Measurements from ENCODE around the gene COPS3.

Gene COPS3

GRCh38 chr17:17280613-17281549 is at the start of gene COPS3:
TSS of gene COPS3 (minus strand) at chr17:17281246. CDS start at chr17:17281186, 60 bp downstream.
- peak; percentile 95 for DNase-seq

GRCh38 chr17:17328251-17328650 is 47.2 kb upstream of the COPS3 start:
- no peak for DNase-seq

DNA sequence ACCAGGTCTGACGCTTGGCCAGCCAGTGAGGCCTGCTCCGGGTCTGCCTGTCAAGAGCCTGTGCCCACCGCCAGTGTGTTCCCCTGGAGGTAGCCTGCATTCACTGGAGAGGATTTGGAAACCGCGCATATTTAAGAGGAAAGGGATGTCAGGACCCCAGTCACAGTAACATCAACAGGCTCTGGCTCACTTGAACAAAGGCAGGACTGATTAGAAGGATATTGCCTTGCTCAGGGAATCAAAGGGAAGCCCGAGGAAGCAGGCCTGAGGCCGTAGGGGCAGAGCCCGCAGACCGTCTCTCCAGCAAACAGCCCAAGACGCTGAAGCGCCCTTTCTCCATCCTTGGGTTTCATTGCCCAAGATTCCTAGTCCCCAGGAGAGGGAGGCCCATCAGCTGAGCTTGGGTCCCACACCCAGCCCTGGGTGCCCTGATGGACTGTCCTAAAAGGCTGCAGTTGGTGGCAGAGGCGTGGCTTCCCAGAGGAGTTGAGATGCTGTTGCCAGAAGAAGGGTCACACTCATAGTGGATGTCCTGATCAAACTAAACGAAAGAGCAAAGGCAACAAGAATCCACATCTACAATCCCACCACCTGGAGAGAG is 45.3 kb upstream of the COPS3 start:
- DNase-seq, result no peak

DNA sequence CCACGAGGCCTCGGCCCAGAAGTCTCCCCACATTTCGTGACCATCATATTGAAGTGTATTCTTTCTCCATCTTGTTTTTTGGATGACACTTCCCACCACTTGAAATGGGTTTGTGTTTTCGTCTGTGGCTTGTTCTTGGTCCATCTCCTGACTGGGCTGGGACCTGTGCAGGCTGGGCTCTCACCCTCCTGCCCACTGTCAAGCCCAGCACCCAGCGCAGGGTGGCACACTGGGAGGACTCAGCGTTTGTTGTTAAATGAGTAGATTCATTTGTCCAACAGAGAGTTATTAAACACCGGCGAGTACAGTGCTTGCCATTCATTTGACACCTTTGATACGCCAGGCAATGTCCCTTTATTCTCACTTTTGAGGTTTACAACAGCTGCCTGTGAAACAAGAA is 44.8 kb upstream of the COPS3 start:
- no peak for DNase-seq

GRCh38 chr17:17325228-17325627 is 44.2 kb upstream of the COPS3 start:
- no peak for DNase-seq

GRCh38 chr17:17324616-17325015 is 43.6 kb upstream of the COPS3 start:
- DNase-seq, result no peak

GRCh38 chr17:17322516-17323510 is 41.8 kb upstream of the COPS3 start:
- no peak for DNase-seq

DNA sequence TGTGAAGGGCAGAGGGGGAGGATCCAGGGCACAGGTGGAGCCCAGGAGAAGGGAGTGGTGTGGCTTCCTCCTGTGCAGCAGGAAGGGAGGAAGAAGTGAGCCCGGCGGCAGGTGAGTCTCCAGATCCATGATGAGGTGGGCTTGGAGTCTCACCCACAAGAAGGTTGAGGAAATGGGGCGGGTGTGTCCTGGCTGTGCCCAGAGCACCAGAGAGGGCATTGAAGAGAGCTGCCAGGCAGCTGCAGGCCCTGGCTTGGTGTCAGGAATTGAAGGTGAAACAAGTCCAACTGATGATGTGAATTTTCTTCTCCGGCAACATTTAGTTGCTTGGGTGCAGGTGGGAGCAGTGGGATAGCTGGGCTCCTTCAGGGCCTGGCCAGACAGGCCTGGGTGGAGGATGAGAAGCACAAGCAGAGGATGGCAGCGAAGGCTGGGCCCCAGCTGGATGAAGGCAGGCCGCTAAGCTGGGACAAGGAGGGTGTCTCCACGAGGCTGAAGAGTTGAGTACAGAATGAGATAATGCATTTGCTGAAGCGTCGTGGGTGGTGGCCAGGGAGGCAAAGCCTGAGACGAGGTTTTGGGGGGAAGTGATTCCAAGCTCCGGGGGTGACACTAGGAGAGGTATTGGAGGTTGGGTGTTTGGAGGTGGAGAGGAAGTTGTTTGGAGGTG is 40.4 kb upstream of the COPS3 start:
- no peak for DNase-seq

DNA sequence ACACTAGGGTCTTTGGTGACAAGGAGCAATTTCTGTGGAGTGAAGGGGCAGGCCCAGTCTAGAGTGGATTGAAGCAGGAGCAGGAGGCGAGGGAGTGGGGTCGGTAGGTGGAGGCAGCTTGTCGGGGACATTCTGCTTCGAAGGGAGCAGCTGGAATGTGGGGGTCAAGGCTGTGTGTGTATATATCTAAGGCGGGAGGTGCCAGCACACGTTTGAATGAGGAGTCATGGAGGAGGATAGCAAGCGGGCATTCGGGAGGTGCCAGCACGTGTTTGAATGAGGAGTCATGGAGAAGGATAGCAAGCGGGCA is 39.8 kb upstream of the COPS3 start:
- DNase-seq, result no peak

DNA sequence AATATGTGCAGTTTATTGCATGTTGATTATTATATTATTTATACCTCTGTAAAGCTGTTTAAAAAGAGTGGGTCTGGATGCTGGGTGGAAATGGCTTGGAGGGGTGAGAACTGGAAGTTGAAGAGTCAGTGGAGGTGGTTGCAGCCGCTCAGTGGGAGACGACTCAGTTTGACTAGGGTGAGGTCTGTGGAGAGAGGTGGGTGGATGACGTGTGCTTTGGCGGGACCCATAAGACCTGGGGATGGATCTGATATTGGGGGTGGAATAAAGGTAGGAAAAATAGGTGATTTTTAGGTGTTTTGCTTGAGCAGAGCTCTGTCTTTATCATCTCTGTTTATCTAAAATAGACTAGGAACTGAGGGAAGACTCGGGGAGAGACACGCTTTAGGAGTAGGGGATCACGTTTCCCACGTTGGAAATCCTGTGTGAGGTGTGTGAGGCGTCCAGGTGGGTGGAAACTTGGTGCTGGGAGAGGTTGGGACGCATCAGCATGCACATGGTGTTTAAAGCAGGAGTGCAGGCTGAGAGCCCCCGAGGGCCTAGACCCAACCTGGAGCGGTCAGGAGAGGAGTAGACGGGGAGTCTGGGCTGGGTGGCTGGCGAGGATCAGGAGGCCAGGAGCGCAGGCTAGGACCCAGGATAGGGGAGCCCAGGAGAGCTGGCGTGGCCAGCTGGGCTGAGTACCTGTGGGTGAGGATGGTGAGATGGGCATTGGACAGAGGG is 39.3 kb upstream of the COPS3 start:
- DNase-seq, result no peak

- no peak for DNase-seq
Measured at GRCh38 chr17:17315142-17315821, 34.2 kb upstream of the COPS3 start.

- DNase-seq, result no peak
Measured at GRCh38 chr17:17314501-17315071, 33.5 kb upstream of the COPS3 start.

DNA sequence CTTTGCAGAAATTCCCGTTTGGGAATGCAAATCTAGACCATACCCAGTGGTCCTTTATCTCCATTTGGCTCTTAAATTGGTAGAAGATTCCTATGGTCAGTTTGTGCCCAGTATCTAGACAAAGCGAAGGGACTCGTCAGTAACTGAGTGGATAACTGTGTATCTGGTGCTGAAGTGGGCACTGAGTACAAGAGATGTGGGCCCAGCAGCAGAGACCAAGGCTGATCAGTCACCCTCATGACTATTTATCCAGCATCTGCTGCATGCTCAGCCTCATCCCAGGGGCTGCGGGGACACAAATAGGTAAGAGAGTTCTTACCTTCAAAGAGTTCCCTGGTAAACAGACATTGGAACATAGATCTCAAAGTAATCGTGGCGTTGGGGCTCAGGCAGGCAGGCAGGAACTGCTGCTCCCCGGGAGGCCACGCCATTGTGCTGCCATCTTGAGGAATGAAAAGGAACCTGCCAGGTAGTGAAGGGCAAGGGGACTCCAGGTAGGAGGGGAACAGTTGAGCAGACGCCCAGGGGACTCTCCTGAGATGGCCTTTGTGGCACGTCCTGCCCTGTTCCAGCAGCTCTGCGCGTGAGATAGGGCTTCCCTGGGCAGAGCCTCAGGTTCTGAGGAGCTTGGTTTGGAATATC is 32.4 kb upstream of the COPS3 start:
- peak; percentile 48 for DNase-seq

DNA sequence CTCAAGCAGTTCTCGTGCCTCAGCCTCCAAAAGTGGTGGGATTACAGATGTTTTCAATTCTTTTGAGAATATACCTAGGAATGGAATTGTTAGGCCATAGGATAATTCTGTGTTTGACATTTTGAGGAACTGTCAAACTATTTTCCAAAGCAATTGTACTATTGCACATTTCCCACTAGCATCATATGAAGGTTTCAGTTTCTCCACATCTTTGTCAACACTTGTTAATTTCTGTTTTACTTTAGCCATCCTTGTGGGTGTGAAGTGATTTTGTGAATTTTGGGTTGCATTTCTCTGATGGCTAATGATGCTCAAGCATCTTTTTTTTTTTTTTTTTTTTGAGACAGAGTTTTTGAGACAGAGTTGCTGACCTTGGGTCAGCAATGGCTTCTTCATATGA is 28.3 kb upstream of the COPS3 start:
- DNase-seq, result no peak

DNA sequence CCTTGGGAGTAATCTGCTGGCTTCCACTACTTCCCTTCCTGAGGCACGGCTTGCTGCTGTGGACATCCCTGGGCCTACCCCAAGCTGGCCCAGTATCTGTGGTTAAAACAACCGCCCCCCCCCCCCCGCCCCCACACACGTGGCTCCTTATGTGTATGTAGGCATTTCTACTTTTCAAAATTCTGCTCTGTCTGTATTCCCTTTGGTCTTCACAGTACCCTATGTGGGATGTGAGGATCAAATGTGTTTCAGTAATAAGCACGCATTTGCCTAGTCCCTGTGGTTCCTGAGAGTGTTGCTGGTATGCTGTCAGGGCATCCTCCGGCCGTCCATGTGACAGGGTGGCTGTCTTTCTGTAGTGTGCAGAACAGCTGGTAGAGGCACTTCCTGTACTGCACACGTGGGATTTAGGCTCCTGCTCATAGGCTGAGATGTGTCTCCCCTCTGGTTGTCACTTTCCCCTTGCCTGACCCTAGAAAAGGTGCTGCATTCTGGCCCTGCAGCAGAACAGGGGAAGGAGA is 24.3 kb upstream of the COPS3 start:
- DNase-seq, result peak; percentile 47

DNA sequence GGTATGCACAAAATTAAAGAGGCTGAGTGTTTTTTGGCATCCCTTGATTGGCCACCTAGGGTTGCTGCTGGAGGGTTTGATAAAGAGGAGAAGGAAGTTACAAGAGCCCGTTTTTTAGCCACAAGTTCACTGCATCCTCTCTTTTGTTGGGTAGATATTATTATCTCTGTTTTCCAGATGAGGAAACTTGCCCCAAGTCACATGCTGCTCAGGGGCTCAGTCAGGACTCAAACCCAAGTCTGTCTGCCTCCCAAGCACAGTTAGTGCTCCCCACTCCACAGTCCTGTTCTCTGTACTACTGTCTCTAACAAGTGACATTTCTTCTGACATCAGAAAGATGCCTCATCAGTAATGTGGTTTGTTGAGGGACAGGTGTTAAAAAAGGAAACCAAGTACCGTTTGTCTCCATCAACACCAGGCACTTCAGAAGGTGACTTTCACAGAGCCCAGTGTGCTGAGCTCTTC is 23.5 kb upstream of the COPS3 start:
- DNase-seq, result no peak

DNA sequence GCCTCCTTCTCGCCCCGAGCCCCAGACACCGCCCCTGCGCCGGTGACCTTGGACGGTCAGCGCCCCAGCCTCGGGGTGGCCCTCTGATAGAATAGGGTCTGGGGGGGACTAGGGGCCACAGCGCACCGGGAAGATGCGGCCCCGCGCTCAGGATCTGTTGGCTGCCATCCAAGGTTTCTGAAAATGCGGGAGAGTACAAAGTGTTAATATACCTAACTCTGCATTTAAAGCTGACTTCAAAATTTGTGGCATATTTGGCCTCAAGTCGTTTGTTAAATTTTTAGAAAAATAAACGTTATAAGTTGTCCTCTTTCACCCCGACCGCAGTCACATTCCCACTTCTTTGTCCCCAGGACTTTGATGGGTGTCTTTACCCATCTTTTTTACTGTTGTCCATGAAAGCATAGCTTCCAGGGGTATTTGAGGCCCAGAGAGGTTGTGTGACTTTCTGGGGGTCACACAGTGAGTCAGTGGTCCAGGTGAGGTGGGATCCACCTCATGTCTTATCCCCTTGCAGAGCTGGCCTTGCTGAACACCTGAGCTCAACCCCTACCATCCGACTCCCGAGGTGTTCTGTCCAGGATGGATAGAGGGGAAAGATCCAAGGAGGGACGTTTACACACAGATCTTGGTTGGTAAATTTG is 22.9 kb upstream of the COPS3 start:
- no peak for DNase-seq

DNA sequence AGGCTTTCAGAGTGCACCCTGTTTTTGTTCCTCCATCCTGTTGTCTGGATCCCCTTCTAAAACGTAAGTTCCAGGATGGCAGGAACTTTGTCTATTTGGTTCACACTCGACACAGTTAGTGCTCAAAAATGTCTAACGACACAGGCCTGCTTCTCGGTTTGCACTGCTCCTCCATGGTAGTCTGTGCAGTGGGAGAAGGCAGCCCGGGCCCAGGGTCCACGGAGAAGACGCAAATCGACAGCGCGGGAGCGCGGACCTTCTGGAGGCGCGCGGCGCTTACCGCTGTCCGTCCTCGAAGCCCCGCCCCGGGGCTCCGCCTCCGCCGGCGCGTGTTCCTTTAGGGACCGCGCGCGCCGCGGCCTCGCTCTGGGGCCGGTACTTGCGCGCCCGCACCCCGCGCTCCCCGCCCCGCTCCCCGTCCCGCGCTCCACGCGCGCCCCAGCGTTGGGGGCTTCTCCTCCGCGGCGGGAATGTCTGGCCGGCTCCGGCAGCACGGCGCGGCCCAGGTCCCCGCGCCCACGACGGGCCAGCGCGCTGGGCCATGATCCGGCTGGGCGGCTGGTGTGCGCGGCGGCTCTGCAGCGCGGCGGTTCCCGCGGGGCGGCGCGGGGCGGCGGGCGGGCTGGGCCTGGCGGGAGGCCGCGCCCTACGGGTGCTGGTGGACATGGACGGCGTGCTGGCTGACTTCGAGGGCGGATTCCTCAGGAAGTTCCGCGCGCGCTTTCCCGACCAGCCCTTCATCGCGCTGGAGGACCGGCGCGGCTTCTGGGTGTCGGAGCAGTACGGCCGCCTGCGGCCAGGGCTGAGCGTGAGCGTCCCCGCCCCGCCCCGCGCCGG is 22.2 kb upstream of the COPS3 start, which contains the start of gene NT5M:
TSS of gene NT5M (plus strand) at position 364 of the 837 bp plus-strand sequence. CDS start at position 542, 178 bp downstream.
- peak; percentile 83 for DNase-seq

Measured in activated CD4-positive, CD25-positive, alpha-beta regulatory T cell treated with anti-CD3 and anti-CD28 coated beads, Interleukin-2, amount 50 U/mL, for 72 hours (primary cell).